Activated CD4-positive, alpha-beta T cell treated with anti-CD3 and anti-CD28 coated beads, Interleukin-2, amount 10 ng/mL, durations not matched to agents 24 days and 14 days (primary cell): ENCODE data around the gene RFPL2. TPM values are rescaled to one million over a fixed set of nuclear protein-coding genes. Genes with fewer than 3 reads are reported as not detected.

ENCODE experiments used
- total RNA-seq: library from RNA; stranded (reverse); gene quantifications from 2 replicates; pipeline ENCODE4 v1.2.3, GENCODE V29; 2022

The RFPL2 gene
- total RNA-seq, 1 donor from 2014 or later = not detected

Other genes starting within 250 kb of the RFPL2 start
- not detected in 2 replicates for gene SLC5A1, start 161.8 kb downstream of the RFPL2 start, total RNA-seq
- not detected in 2 replicates for gene C22orf42, start 45.8 kb downstream of the RFPL2 start, total RNA-seq
- gene SLC5A4, start 50.3 kb upstream of the RFPL2 start, total RNA-seq = not detected in 2 replicates
- not detected in 2 replicates for gene RFPL3, start 152.8 kb upstream of the RFPL2 start, total RNA-seq
- gene RTCB, start 207.2 kb upstream of the RFPL2 start, total RNA-seq = 104 and 105 TPM in 2 replicates